ENCODE data around the gene ZC3H7A. TPM values are rescaled to one million over a fixed set of nuclear protein-coding genes. Genes with fewer than 3 reads are reported as not detected.

ZC3H7A gene
- total and polyA plus RNA-seq, 7 donors = 11.7 to 69.6 (median 30.7) TPM

DNA sequence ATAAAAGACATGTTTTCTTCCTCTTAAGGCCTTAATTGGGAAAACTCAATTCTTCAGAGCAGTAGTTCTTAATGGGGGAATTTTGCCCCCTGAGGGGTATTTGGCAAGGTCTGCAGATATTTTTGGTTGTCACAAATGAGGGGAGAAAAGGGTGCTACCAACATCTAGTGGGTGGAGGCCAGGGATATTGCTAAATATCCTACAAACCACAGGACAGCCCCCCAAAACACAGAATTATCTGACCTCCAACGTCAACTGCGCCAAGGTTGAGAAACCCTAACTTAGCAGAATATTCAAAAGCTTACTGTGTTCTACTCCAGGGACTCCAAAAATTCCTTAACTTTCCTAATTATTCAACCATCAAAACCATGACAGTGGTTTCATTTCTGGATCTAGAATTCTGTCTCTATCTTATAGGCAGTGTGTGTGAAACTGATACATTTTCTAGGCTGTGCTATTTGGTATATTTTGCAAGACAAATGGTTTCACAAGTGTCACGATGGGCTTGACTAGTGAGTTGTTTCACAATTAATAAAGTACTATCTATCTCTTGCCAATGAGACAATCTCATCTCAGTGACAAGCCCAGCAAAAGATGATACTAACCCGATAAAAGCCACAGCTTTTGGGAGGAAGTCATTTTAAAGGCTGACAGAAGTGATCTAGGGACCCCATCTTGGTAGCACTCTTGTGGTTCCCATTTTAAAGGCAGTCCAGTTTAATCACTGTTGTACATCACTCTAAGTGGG, 69.1 kb downstream of the ZC3H7A start:
- no peaks in the 10 kb centered on the region for H3K27me3 ChIP-seq (ENCODE audit: insufficient read depth in 3 of 3, low read length in 2 of 3)
- peaks cover 9% of the 10 kb centered on the region for H3K4me1 ChIP-seq
- intact Hi-C loops (cut with DNase I) = no loop called here
- DNase-seq (no peak), ATAC-seq (peak in 3 of 4 donors; percentile 33 to 47 (median 33))
- no peak overlapping the region for H3K27ac ChIP-seq
- peaks cover 13 to 99% of the 10 kb centered on the region in 2 donors for H3K36me3 ChIP-seq (ENCODE audit: insufficient read depth in 1 of 2, low read depth in 1 of 2)
- H3K9me3 ChIP-seq = no peaks in the 10 kb centered on the region
- TF ChIP-seq, protein P1, sequence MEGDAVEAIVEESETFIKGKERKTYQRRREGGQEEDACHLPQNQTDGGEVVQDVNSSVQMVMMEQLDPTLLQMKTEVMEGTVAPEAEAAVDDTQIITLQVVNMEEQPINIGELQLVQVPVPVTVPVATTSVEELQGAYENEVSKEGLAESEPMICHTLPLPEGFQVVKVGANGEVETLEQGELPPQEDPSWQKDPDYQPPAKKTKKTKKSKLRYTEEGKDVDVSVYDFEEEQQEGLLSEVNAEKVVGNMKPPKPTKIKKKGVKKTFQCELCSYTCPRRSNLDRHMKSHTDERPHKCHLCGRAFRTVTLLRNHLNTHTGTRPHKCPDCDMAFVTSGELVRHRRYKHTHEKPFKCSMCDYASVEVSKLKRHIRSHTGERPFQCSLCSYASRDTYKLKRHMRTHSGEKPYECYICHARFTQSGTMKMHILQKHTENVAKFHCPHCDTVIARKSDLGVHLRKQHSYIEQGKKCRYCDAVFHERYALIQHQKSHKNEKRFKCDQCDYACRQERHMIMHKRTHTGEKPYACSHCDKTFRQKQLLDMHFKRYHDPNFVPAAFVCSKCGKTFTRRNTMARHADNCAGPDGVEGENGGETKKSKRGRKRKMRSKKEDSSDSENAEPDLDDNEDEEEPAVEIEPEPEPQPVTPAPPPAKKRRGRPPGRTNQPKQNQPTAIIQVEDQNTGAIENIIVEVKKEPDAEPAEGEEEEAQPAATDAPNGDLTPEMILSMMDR (IDR thresholded peaks at IDR 0.05) = no peak
- 80 to 91% (median 87%) methylated on average over 4 of the region's 4 CpGs for WGBS, 3 donors
- no peak overlapping the region for H3K4me3 ChIP-seq

DNA sequence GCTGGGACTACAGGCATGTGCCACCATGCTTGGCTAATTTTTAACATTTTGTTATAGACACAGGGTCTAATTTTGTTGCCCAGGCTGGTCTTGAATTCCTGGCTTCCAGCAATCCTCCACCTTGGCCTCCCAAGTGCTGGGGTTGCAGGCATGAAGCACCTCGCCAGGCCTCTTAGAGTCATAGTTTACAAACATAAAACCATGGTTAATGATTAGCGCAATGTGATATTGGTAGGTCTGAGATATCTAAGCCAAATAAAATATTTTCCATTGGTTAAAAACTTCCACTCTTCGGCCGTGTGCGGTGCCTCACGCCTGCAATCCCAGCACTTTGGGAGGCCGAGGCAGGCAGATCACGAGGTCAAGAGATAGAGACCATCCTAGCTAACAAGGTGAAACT, 71.0 kb downstream of the ZC3H7A start:
- H3K9me3 ChIP-seq = no peaks in the 10 kb centered on the region
- intact Hi-C loops (cut with DNase I) = no loop called here
- peaks cover 9% of the 10 kb centered on the region for H3K4me1 ChIP-seq
- no peak for ATAC-seq
- no peak overlapping the region for H3K27ac ChIP-seq
- H3K36me3 ChIP-seq (ENCODE audit: insufficient read depth in 1 of 2, low read depth in 1 of 2) = peaks cover 14 to 99% of the 10 kb centered on the region in 2 donors
- H3K4me3 ChIP-seq = no peak overlapping the region
- no peak for DNase-seq
- TF ChIP-seq, protein P1 (IDR thresholded peaks at IDR 0.05) = no peak
- H3K27me3 ChIP-seq (ENCODE audit: insufficient read depth in 3 of 3, low read length in 2 of 3) = no peaks in the 10 kb centered on the region
- WGBS, 3 donors = 84 to 97% (median 95%) methylated on average over 8 of the region's 8 CpGs

DNA sequence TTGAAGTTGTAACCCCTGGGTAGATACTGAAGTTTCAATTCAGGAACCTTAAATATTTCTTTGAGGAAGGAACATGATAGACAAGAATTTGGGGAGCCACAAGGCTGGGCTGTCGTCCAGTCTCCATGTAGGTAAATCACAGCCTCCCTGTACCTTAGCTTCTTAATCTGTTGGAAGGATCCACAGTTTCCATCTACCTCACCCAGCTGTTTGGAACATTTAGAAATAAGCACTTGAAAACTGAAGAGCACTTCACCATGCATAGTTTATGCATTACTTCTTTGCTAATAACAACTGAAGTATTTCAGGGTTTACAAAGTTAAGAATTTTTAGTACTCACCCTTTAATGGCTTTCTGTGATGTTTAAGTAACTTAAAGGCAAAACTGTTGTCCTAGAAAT, 71.6 kb downstream of the ZC3H7A start:
- WGBS, 3 donors = 91 to 100% (median 94%) methylated on average over 1 of the region's 1 CpG
- Histone ChIP-seq H3K4me3 (no peak overlapping the region), H3K4me1 (peaks cover 9% of the 10 kb centered on the region), H3K9me3 (no peaks in the 10 kb centered on the region), H3K27ac (no peak overlapping the region), H3K36me3 (ENCODE audit: insufficient read depth in 1 of 2, low read depth in 1 of 2) (peaks cover 11 to 99% of the 10 kb centered on the region in 2 donors), H3K27me3 (ENCODE audit: insufficient read depth in 3 of 3, low read length in 2 of 3) (no peaks in the 10 kb centered on the region)
- no peak for DNase-seq
- TF ChIP-seq, protein P1 (IDR thresholded peaks at IDR 0.05) = no peak
- intact Hi-C loops (cut with DNase I) = no loop called here
- ATAC-seq = no peak

DNA sequence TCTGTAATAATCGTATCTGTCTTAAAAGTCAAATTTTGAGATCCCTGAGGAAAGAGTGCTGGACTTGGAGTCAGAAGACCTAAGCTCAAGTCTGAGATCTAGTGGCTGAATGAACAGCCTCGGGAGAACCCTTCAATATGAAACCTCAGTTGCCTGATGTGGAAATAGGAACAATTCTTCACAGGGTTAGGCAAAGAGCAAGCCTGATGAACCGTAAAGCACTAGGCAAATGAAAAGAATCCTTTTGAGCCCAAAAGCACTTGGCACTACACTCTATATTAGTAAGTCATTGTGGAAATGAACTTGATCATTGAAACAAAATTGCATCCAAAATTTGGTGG, 74.6 kb downstream of the ZC3H7A start:
- WGBS, 3 donors = 67 to 86% (median 72%) methylated on average over 3 of the region's 3 CpGs
- Histone ChIP-seq H3K36me3 (ENCODE audit: insufficient read depth in 1 of 2, low read depth in 1 of 2) (peaks cover 4 to 100% of the 10 kb centered on the region in 2 donors), H3K4me3 (no peak overlapping the region), H3K27me3 (ENCODE audit: insufficient read depth in 3 of 3, low read length in 2 of 3) (no peaks in the 10 kb centered on the region), H3K4me1 (peaks cover 10% of the 10 kb centered on the region), H3K9me3 (no peaks in the 10 kb centered on the region), H3K27ac (no peak overlapping the region)
- intact Hi-C loops (cut with DNase I) = no loop called here
- DNase-seq = no peak
- ATAC-seq = no peak
- TF ChIP-seq, protein P1 (IDR thresholded peaks at IDR 0.05) = no peak
